HepG2 (cell line): ENCODE results near the gene NOC3L. TPM values are rescaled to one million over a fixed set of nuclear protein-coding genes. Genes with fewer than 3 reads are reported as not detected.

ENCODE experiments used
- AFF4 ChIP-seq: sonication (generic); formaldehyde crosslinking; IDR thresholded peaks from 2 replicates; pipeline ENCODE4 v1.4.0; 2020; ENCODE audit warnings: missing genetic modification reagents
- DR1 ChIP-seq: sonication (generic); formaldehyde crosslinking; IDR thresholded peaks from 2 replicates; pipeline ENCODE4 v1.8.0; 2021; ENCODE audit warnings: mild to moderate bottlenecking, missing genetic modification reagents, inconsistent platforms
- KLF13 ChIP-seq: sonication (generic); formaldehyde crosslinking; IDR thresholded peaks from 2 replicates; pipeline ENCODE4 v1.4.0; 2020; ENCODE audit warnings: mild to moderate bottlenecking, missing genetic modification reagents
- KLF9 ChIP-seq: IDR thresholded peaks from 2 replicates; pipeline ENCODE4 v1.6.1; 2016; ENCODE audit warnings: low read depth
- MZF1 ChIP-seq: sonication (generic); formaldehyde crosslinking; IDR thresholded peaks from 2 replicates; pipeline ENCODE4 v1.8.1; 2023; ENCODE audit warnings: mild to moderate bottlenecking, missing genetic modification reagents, borderline replicate concordance
- NPAS2 ChIP-seq: sonication (generic); formaldehyde crosslinking; IDR thresholded peaks from 2 replicates; pipeline ENCODE4 v1.8.0; 2022; ENCODE audit warnings: mild to moderate bottlenecking, missing genetic modification reagents, borderline replicate concordance
- SUZ12 ChIP-seq: fragments of 150-350 bp; IDR thresholded peaks from 2 replicates; pipeline ENCODE4 v1.6.1; 2014; ENCODE audit warnings: low read depth, low read length
- THAP11 ChIP-seq: IDR thresholded peaks from 2 replicates; pipeline ENCODE4 v1.6.1; 2016; ENCODE audit warnings: missing biosample characterization, missing genetic modification reagents
- ZC3H13 ChIP-seq: sonication (generic); formaldehyde crosslinking; IDR thresholded peaks from 2 replicates; pipeline ENCODE4 v1.8.1; 2023; ENCODE audit warnings: mild to moderate bottlenecking, missing genetic modification reagents, moderate library complexity
- ZNF136 ChIP-seq: sonication (generic); formaldehyde crosslinking; IDR thresholded peaks from 2 replicates; pipeline ENCODE4 v1.8.1; 2022; ENCODE audit warnings: low read depth, mild to moderate bottlenecking, moderate library complexity, missing genetic modification reagents
- ZNF550 ChIP-seq: sonication (generic); formaldehyde crosslinking; IDR thresholded peaks from 2 replicates; pipeline ENCODE4 v1.4.0; 2020; ENCODE audit warnings: mild to moderate bottlenecking, missing genetic modification reagents, borderline replicate concordance
- ZNF580 ChIP-seq: IDR thresholded peaks from 2 replicates; pipeline ENCODE4 v1.6.1; 2016; ENCODE audit warnings: low read depth, borderline replicate concordance
- ZSCAN25 ChIP-seq: sonication (generic); formaldehyde crosslinking; IDR thresholded peaks from 2 replicates; pipeline ENCODE4 v1.8.0; 2022; ENCODE audit warnings: mild to moderate bottlenecking, missing genetic modification reagents
- polyA plus RNA-seq, 8 experiments: library from polyadenylated mRNA; depleted of rRNA in 3 of 8; stranded (reverse) in 7 of 8; unstranded in 1 of 8; fragments of >200 nt; fragmentation: Illumina TruSeq in 4 of 8; extraction: Trizol in 4 of 8; gene quantifications; 2 replicates each; pipeline versions ENCODE4 v1.2.1 to v1.2.3, GENCODE V29; 2011 to 2016; ENCODE audit warnings: low read depth in 4 of 8, missing spikeins in 1 of 8, mixed read lengths in 1 of 8; ENCODE audit not compliant: insufficient read depth in 1 of 8
- total RNA-seq, 5 experiments: library from RNA; depleted of rRNA; stranded (reverse); fragments of >200 nt; fragmentation: Illumina TruSeq; extraction: Trizol; gene quantifications; 2 replicates each; pipeline ENCODE4 v1.2.3, GENCODE V29; 2016; ENCODE audit warnings: low read depth in 1 of 5
- TF ChIP-seq, protein P1 (sequence below): IDR thresholded peaks from 2 replicates; pipeline ENCODE4 v1.6.1; 2018; ENCODE audit warnings: missing genetic modification reagents
- TF ChIP-seq, protein P2 (sequence below): sonication (generic); formaldehyde crosslinking; IDR thresholded peaks from 2 replicates; pipeline ENCODE4 v1.8.0; 2022; ENCODE audit warnings: missing genetic modification reagents, mild to moderate bottlenecking, borderline replicate concordance
- TF ChIP-seq, protein P3 (sequence below), 2 experiments: fragments of 450-650 bp in 1 of 2; sonication (generic) in 1 of 2; formaldehyde crosslinking; IDR thresholded peaks; 2 replicates each; pipeline versions ENCODE4 v1.5.0 to v1.8.0; 2020 to 2022; ENCODE audit warnings: mild to moderate bottlenecking in 1 of 2, missing genetic modification reagents in 1 of 2
- TF ChIP-seq, protein P4 (sequence below): IDR thresholded peaks from 2 replicates; pipeline ENCODE4 v1.6.1; 2012; ENCODE audit warnings: inconsistent platforms

NOC3L gene
- total and polyA plus RNA-seq, 2 of the 13 experiments (the other 11 are each of a cell fraction or from before 2014, with no cell fraction given) = 7.8 to 36.6 TPM

DNA sequence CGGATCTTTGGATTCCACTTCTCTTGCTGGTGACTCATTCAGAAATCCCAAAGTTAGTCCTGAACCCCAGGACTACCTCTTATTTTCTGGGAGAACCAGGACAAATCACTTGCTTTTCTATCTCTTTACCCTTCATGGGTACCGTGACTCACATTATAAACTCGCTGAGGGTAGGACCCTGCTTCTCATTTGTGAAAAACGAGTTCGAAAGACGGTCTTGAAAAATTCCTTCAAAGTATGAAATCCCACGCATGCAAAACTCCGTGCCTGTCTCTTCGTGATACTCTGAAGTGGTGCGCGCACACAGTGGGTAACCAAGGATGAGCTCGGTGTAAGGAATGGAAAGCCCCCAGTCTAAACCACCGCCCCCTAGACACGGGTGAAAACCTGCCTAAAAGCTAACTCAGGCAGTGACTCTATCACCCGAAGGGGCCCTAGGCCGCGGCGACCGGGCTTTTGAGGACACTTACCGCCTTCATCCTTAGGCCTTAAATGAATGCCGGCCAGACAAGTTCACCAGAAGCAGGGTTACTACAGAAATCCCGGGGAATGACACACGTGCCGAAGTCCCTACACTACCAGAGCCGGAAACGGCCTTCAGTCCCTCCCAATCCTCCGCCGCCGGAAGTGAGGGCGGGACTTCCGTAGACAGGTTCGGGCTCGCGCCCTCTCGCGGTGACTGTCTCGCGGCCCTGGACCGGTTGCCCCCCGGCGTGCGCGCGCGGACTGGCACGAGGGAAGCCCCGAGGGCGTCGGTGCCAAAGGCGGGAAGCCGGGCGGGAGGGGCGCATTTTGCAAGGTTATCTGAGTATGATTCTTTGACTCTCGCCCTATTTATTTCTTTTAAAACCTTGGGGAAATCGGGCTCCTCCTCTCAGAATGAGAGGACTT is at the start of gene NOC3L (continued):
- TF ChIP-seq ZNF550 (CRISPR knock-in tag) = 0 out of 2 replicates have a peak, but pooled peaks have one; percentile 47
- peak; percentile 98 for TF ChIP-seq KLF13 (CRISPR knock-in tag)
- TF ChIP-seq, protein P1, sequence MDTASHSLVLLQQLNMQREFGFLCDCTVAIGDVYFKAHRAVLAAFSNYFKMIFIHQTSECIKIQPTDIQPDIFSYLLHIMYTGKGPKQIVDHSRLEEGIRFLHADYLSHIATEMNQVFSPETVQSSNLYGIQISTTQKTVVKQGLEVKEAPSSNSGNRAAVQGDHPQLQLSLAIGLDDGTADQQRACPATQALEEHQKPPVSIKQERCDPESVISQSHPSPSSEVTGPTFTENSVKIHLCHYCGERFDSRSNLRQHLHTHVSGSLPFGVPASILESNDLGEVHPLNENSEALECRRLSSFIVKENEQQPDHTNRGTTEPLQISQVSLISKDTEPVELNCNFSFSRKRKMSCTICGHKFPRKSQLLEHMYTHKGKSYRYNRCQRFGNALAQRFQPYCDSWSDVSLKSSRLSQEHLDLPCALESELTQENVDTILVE (CRISPR knock-in tag) = peak; percentile 93; the same call in 1 of the 2 replicates
- 0 out of 2 replicates have a peak, but pooled peaks have one; percentile 83 for TF ChIP-seq ZNF136
- TF ChIP-seq ZC3H13 (CRISPR knock-in tag) = peak; percentile 89
- TF ChIP-seq DR1 (CRISPR knock-in tag) = peak; percentile 92
- TF ChIP-seq AFF4 (CRISPR knock-in tag) = no peak; the same call in 1 of the 2 replicates
- TF ChIP-seq, protein P2, sequence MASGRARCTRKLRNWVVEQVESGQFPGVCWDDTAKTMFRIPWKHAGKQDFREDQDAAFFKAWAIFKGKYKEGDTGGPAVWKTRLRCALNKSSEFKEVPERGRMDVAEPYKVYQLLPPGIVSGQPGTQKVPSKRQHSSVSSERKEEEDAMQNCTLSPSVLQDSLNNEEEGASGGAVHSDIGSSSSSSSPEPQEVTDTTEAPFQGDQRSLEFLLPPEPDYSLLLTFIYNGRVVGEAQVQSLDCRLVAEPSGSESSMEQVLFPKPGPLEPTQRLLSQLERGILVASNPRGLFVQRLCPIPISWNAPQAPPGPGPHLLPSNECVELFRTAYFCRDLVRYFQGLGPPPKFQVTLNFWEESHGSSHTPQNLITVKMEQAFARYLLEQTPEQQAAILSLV (CRISPR knock-in tag) = peak; percentile 93
- no peak for TF ChIP-seq NPAS2 (CRISPR knock-in tag)
- TF ChIP-seq, protein P3, sequence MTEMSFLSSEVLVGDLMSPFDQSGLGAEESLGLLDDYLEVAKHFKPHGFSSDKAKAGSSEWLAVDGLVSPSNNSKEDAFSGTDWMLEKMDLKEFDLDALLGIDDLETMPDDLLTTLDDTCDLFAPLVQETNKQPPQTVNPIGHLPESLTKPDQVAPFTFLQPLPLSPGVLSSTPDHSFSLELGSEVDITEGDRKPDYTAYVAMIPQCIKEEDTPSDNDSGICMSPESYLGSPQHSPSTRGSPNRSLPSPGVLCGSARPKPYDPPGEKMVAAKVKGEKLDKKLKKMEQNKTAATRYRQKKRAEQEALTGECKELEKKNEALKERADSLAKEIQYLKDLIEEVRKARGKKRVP (CRISPR knock-in tag; IDR thresholded peaks at IDR 0.05) = peak in 1 of 2 experiments; percentile 78; a peak in 2 of 4 replicates
- peak; percentile 98 for TF ChIP-seq KLF9
- TF ChIP-seq THAP11 (CRISPR knock-in tag) = peak; percentile 92
- no peak for TF ChIP-seq SUZ12
- peak; percentile 97 for TF ChIP-seq ZNF580 (CRISPR knock-in tag)
- TF ChIP-seq MZF1 (CRISPR knock-in tag) = peak; percentile 90; the same call in 1 of the 2 replicates
- peak; percentile 46; the same call in 1 of the 2 replicates for TF ChIP-seq ZSCAN25
- TF ChIP-seq, protein P4, sequence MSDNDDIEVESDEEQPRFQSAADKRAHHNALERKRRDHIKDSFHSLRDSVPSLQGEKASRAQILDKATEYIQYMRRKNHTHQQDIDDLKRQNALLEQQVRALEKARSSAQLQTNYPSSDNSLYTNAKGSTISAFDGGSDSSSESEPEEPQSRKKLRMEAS = peak; percentile 100
